ENCODE results near the gene HBEGF.

GRCh38 chr5:140319833-140320232 is 26.6 kb downstream of the HBEGF start:
- no peak for TF ChIP-seq CTCF (IDR thresholded peaks at IDR 0.05; ENCODE audit: poor library complexity)
- TF ChIP-seq EZH2phosphoT487 (IDR thresholded peaks at IDR 0.05; ENCODE audit: low read depth, severe bottlenecking, unreplicated experiment) = no peak
